ENCODE measurements around the gene CPT1B.
"Not testable (repeated sequence)": the region's sequence is repeated elsewhere in the genome, so short reads cannot be mapped to it uniquely, and the experiment has no call there.

Gene CPT1B

GRCh38 chr22:50545522-50546325 lies 32.5 kb downstream of the CPT1B start, which contains the start of gene KLHDC7B:
TSS of gene KLHDC7B (plus strand) at chr22:50545899. CDS start at chr22:50546244, 345 bp downstream.
- Mint-ChIP-seq H3K4me3 (peak within 1 kb of the TSS; percentile 75), H3K9me3 (no peaks in the 10 kb centered on the region), H3K27me3 (no peaks in the 10 kb centered on the region), H3K36me3 (no peaks in the 10 kb centered on the region), H3K27ac (peak within 1 kb of the TSS; percentile 91), H3K4me1 (peaks cover 19% of the 10 kb centered on the region)
- DNase-seq (ENCODE audit: low spot score in 2 of 2), result no peak
- ATAC-seq (ENCODE audit: low read depth), result no peak

GRCh38 chr22:50544746-50545253 lies 33.4 kb downstream of the CPT1B start:
- peaks cover 17% of the 10 kb centered on the region for H3K4me1 Mint-ChIP-seq
- peak overlapping the region; percentile 91 for H3K27ac Mint-ChIP-seq
- H3K4me3 Mint-ChIP-seq, result peak overlapping the region; percentile 75
- H3K27me3 Mint-ChIP-seq, result no peaks in the 10 kb centered on the region
- no peak for ATAC-seq (ENCODE audit: low read depth)
- H3K36me3 Mint-ChIP-seq, result no peaks in the 10 kb centered on the region
- DNase-seq (ENCODE audit: low spot score in 2 of 2), result no peak
- no peaks in the 10 kb centered on the region for H3K9me3 Mint-ChIP-seq

GRCh38 chr22:50544078-50544745 lies 34.0 kb downstream of the CPT1B start:
- no peaks in the 10 kb centered on the region for H3K27me3 Mint-ChIP-seq
- peak overlapping the region; percentile 75 for H3K4me3 Mint-ChIP-seq
- peak; percentile 54 for ATAC-seq (ENCODE audit: low read depth)
- H3K4me1 Mint-ChIP-seq, result peaks cover 18% of the 10 kb centered on the region
- no peaks in the 10 kb centered on the region for H3K36me3 Mint-ChIP-seq
- no peaks in the 10 kb centered on the region for H3K9me3 Mint-ChIP-seq
- peak; percentile 83 to 86 for DNase-seq (ENCODE audit: low spot score in 2 of 2)
- peak overlapping the region; percentile 91 for H3K27ac Mint-ChIP-seq

GRCh38 chr22:50542416-50542927 lies 35.8 kb downstream of the CPT1B start:
- peak overlapping the region; percentile 73 for H3K4me3 Mint-ChIP-seq
- DNase-seq (ENCODE audit: low spot score in 2 of 2), result peak in 1 of 2 donors; percentile 23
- H3K27ac Mint-ChIP-seq, result peak overlapping the region; percentile 100
- peak; percentile 10 for ATAC-seq (ENCODE audit: low read depth)
- H3K36me3 Mint-ChIP-seq, result peaks cover 2% of the 10 kb centered on the region
- H3K27me3 Mint-ChIP-seq, result no peaks in the 10 kb centered on the region
- H3K9me3 Mint-ChIP-seq, result peaks cover 2% of the 10 kb centered on the region
- peaks cover 25% of the 10 kb centered on the region for H3K4me1 Mint-ChIP-seq

- not testable (repeated sequence) for H3K36me3 Mint-ChIP-seq
Observed at GRCh38 chr22:50541667-50542026, 36.6 kb downstream of the CPT1B start.

GRCh38 chr22:50540381-50540780 lies 37.8 kb downstream of the CPT1B start:
- H3K36me3 Mint-ChIP-seq, result peaks cover 2% of the 10 kb centered on the region
- peak overlapping the region; percentile 9 for H3K4me3 Mint-ChIP-seq
- no peak for DNase-seq (ENCODE audit: low spot score in 2 of 2)
- H3K4me1 Mint-ChIP-seq, result peaks cover 25% of the 10 kb centered on the region
- peak overlapping the region; percentile 100 for H3K27ac Mint-ChIP-seq
- ATAC-seq (ENCODE audit: low read depth), result no peak
- H3K27me3 Mint-ChIP-seq, result no peaks in the 10 kb centered on the region
- H3K9me3 Mint-ChIP-seq, result peaks cover 2% of the 10 kb centered on the region

More at GRCh38 chr22:50541667-50542026, 36.6 kb downstream of the CPT1B start:
- Mint-ChIP-seq H3K4me1 (peaks cover 25% of the 10 kb centered on the region), H3K27ac (peak overlapping the region; percentile 100), H3K4me3 (peak overlapping the region; percentile 2)
- DNase-seq (ENCODE audit: low spot score in 2 of 2); H3K9me3 Mint-ChIP-seq; ATAC-seq (ENCODE audit: low read depth); H3K27me3 Mint-ChIP-seq: not testable (repeated sequence)

- H3K4me1 Mint-ChIP-seq, result peaks cover 37% of the 10 kb centered on the region
- H3K36me3 Mint-ChIP-seq, result peaks cover 2% of the 10 kb centered on the region
- H3K27me3 Mint-ChIP-seq, result no peaks in the 10 kb centered on the region
- peaks cover 2% of the 10 kb centered on the region for H3K9me3 Mint-ChIP-seq
- DNase-seq (ENCODE audit: low spot score in 2 of 2) (no peak), ATAC-seq (ENCODE audit: low read depth) (no peak)
- peak overlapping the region; percentile 100 for H3K27ac Mint-ChIP-seq
- peak overlapping the region; percentile 40 for H3K4me3 Mint-ChIP-seq
Observed at GRCh38 chr22:50537765-50538164, 40.5 kb downstream of the CPT1B start.

GRCh38 chr22:50536226-50536625 lies 42.0 kb downstream of the CPT1B start:
- Mint-ChIP-seq H3K4me1 (peaks cover 34% of the 10 kb centered on the region), H3K36me3 (peaks cover 2% of the 10 kb centered on the region), H3K9me3 (peaks cover 2% of the 10 kb centered on the region), H3K4me3 (no peak overlapping the region), H3K27ac (peak overlapping the region; percentile 100), H3K27me3 (no peaks in the 10 kb centered on the region)
- no peak for DNase-seq (ENCODE audit: low spot score in 2 of 2)
- ATAC-seq (ENCODE audit: low read depth), result no peak

- Mint-ChIP-seq H3K36me3 (peaks cover 2% of the 10 kb centered on the region), H3K4me3 (peak overlapping the region; percentile 41), H3K27me3 (no peaks in the 10 kb centered on the region), H3K27ac (peak overlapping the region; percentile 98), H3K9me3 (peaks cover 2% of the 10 kb centered on the region), H3K4me1 (peaks cover 29% of the 10 kb centered on the region)
- ATAC-seq (ENCODE audit: low read depth) (no peak), DNase-seq (ENCODE audit: low spot score in 2 of 2) (no peak)
Observed at GRCh38 chr22:50535113-50535512, 43.1 kb downstream of the CPT1B start.

GRCh38 chr22:50533856-50534711 lies 44.1 kb downstream of the CPT1B start:
- not testable (repeated sequence) for H3K27me3 Mint-ChIP-seq; H3K36me3 Mint-ChIP-seq; DNase-seq (ENCODE audit: low spot score in 2 of 2); H3K9me3 Mint-ChIP-seq; ATAC-seq (ENCODE audit: low read depth)
- peak overlapping the region; percentile 80 for H3K4me3 Mint-ChIP-seq
- peak overlapping the region; percentile 98 for H3K27ac Mint-ChIP-seq
- peaks cover 25% of the 10 kb centered on the region for H3K4me1 Mint-ChIP-seq

GRCh38 chr22:50532824-50533796 lies 45.1 kb downstream of the CPT1B start:
- Mint-ChIP-seq H3K27ac (peak overlapping the region; percentile 98), H3K27me3 (no peaks in the 10 kb centered on the region), H3K36me3 (peaks cover 2% of the 10 kb centered on the region), H3K9me3 (peaks cover 2% of the 10 kb centered on the region), H3K4me3 (peak overlapping the region; percentile 71), H3K4me1 (peaks cover 26% of the 10 kb centered on the region)
- DNase-seq (ENCODE audit: low spot score in 2 of 2), result no peak
- no peak for ATAC-seq (ENCODE audit: low read depth)

- Mint-ChIP-seq H3K27ac (peak overlapping the region; percentile 98), H3K9me3 (no peaks in the 10 kb centered on the region), H3K4me3 (peak overlapping the region; percentile 89), H3K4me1 (peaks cover 29% of the 10 kb centered on the region), H3K36me3 (no peaks in the 10 kb centered on the region), H3K27me3 (no peaks in the 10 kb centered on the region)
- DNase-seq (ENCODE audit: low spot score in 2 of 2) (no peak), ATAC-seq (ENCODE audit: low read depth) (no peak)
Observed at GRCh38 chr22:50531962-50532674, 46.1 kb downstream of the CPT1B start.

Measured in memory B cell (primary cell).